Thymus (tissue), 11 donors: ENCODE measurements around the gene LMAN2. TPM values are rescaled to one million over a fixed set of nuclear protein-coding genes. Genes with fewer than 3 reads are reported as not detected.
"Not testable (repeated sequence)": the region's sequence is repeated elsewhere in the genome, so short reads cannot be mapped to it uniquely, and the experiment has no call there.

Source experiments
- DNase-seq, 9 donors: peaks; one replicate each; pipeline ENCODE4 v3.0.0-alpha.2; 2013; ENCODE audit warnings: low spot score in 9 of 9, low read depth in 6 of 9, missing footprints in 1 of 9
- H3K27ac ChIP-seq, 2 donors: one replicate each; pipeline ENCODE4 v1.5.1; 2013; ENCODE audit warnings: control low read depth in 1 of 2, low read depth in 1 of 2, low read length in 1 of 2, mild to moderate bottlenecking in 1 of 2, moderate library complexity in 1 of 2
- H3K27me3 ChIP-seq, 2 donors: one replicate each; pipeline ENCODE4 v1.5.1; 2013; ENCODE audit warnings: low read length in 1 of 2; ENCODE audit not compliant: control insufficient read depth in 2 of 2, insufficient read depth in 1 of 2
- H3K36me3 ChIP-seq, 2 donors: one replicate each; pipeline ENCODE4 v1.5.1; 2013; ENCODE audit warnings: low read length in 1 of 2, mild to moderate bottlenecking in 1 of 2, moderate library complexity in 1 of 2; ENCODE audit not compliant: control insufficient read depth in 2 of 2, insufficient read depth in 2 of 2
- H3K4me1 ChIP-seq, 2 donors: one replicate each; pipeline ENCODE4 v1.5.1; 2013; ENCODE audit warnings: low read length in 2 of 2; ENCODE audit not compliant: control insufficient read depth in 2 of 2, insufficient read depth in 2 of 2
- H3K4me3 ChIP-seq, 2 donors: one replicate each; pipeline ENCODE4 v1.5.1; 2013; ENCODE audit warnings: low read length in 2 of 2, control low read depth in 1 of 2, mild to moderate bottlenecking in 1 of 2
- H3K9me3 ChIP-seq, 2 donors: one replicate each; pipeline ENCODE4 v1.5.1; 2013; ENCODE audit warnings: low read length in 1 of 2, mild to moderate bottlenecking in 1 of 2; ENCODE audit not compliant: control insufficient read depth in 2 of 2, insufficient read depth in 1 of 2
- WGBS: extraction: QIAGEN DNeasy Blood & Tissue Kit; methylation state at CpG from one replicate; pipeline ENCODE4 v1.1.7; 2013; 5-methylcytosine and 5-hydroxymethylcytosine counted together
- polyA plus RNA-seq: library from polyadenylated mRNA; stranded (reverse); fragments of 200-250 nt; gene quantifications from one replicate; pipeline ENCODE4 v1.2.3, GENCODE V29; 2013
- total RNA-seq: library from RNA; stranded (reverse); fragments of 120-200 nt; gene quantifications from one replicate; pipeline ENCODE4 v1.2.4, GENCODE V29; 2013
- donor health status: healthy.

LMAN2 gene
- total and polyA plus RNA-seq, 2 donors, result 95.3 to 117 TPM

GRCh38 chr5:177347699-177348098 is 3.8 kb downstream of the LMAN2 start:
- peaks cover 13 to 32% of the 10 kb centered on the region in 2 donors for H3K4me1 ChIP-seq
- H3K27me3 ChIP-seq, result no peaks in the 10 kb centered on the region
- whole genome bisulfite sequencing, result 95% methylated on average over 4 of the region's 4 CpGs
- H3K36me3 ChIP-seq, result peaks cover 25 to 33% of the 10 kb centered on the region in 2 donors
- DNase-seq, result no peak
- peaks cover 0 to 3% of the 10 kb centered on the region in 2 donors for H3K9me3 ChIP-seq
- H3K27ac ChIP-seq, result no peak overlapping the region
- no peak overlapping the region for H3K4me3 ChIP-seq

GRCh38 chr5:177346820-177347219 is 4.6 kb downstream of the LMAN2 start:
- H3K27me3 ChIP-seq, result no peaks in the 10 kb centered on the region
- no peak overlapping the region for H3K4me3 ChIP-seq
- peaks cover 10 to 27% of the 10 kb centered on the region in 2 donors for H3K4me1 ChIP-seq
- H3K9me3 ChIP-seq, result no peaks in the 10 kb centered on the region
- 85% methylated on average over 4 of the region's 4 CpGs for WGBS
- no peak for DNase-seq
- H3K36me3 ChIP-seq, result peaks cover 31 to 37% of the 10 kb centered on the region in 2 donors
- no peak overlapping the region for H3K27ac ChIP-seq

- 97% methylated on average over 6 of the region's 6 CpGs for WGBS
- peaks cover 36 to 39% of the 10 kb centered on the region in 2 donors for H3K36me3 ChIP-seq
Measured at GRCh38 chr5:177344891-177345290, 6.6 kb downstream of the LMAN2 start.

GRCh38 chr5:177343777-177344176 is 7.7 kb downstream of the LMAN2 start:
- 99% methylated on average over 6 of the region's 6 CpGs for WGBS
- DNase-seq, result no peak

More at GRCh38 chr5:177344891-177345290, 6.6 kb downstream of the LMAN2 start:
- no peak for DNase-seq
- H3K4me1 ChIP-seq, result peaks cover 1 to 11% of the 10 kb centered on the region in 2 donors
- H3K9me3 ChIP-seq, result no peaks in the 10 kb centered on the region
- H3K27ac ChIP-seq, result no peak overlapping the region
- H3K4me3 ChIP-seq, result no peak overlapping the region
- no peaks in the 10 kb centered on the region for H3K27me3 ChIP-seq

GRCh38 chr5:177343000-177343399 is 8.5 kb downstream of the LMAN2 start:
- peaks cover 41 to 49% of the 10 kb centered on the region in 2 donors for H3K36me3 ChIP-seq
- H3K4me3 ChIP-seq, H3K9me3 ChIP-seq, H3K4me1 ChIP-seq, DNase-seq, H3K27ac ChIP-seq, H3K27me3 ChIP-seq: not testable (repeated sequence)
- WGBS, result 98% methylated on average over 14 of the region's 14 CpGs

More at GRCh38 chr5:177343777-177344176, 7.7 kb downstream of the LMAN2 start:
- Histone ChIP-seq H3K27ac (no peak overlapping the region), H3K4me1 (peaks cover 0 to 6% of the 10 kb centered on the region in 2 donors), H3K27me3 (no peaks in the 10 kb centered on the region), H3K36me3 (peaks cover 33 to 42% of the 10 kb centered on the region in 2 donors), H3K9me3 (peaks cover 0 to 1% of the 10 kb centered on the region in 2 donors), H3K4me3 (no peak overlapping the region)

- Histone ChIP-seq H3K4me1 (no peaks in the 10 kb centered on the region), H3K36me3 (peaks cover 65 to 71% of the 10 kb centered on the region in 2 donors)
- no peak for DNase-seq
Measured at GRCh38 chr5:177339107-177339638, 12.3 kb downstream of the LMAN2 start.

GRCh38 chr5:177338251-177339106 is 13.0 kb downstream of the LMAN2 start:
- Histone ChIP-seq H3K27ac (no peak overlapping the region), H3K36me3 (peaks cover 72 to 73% of the 10 kb centered on the region in 2 donors), H3K27me3 (no peaks in the 10 kb centered on the region), H3K9me3 (peaks cover 1 to 4% of the 10 kb centered on the region in 2 donors), H3K4me3 (no peak overlapping the region), H3K4me1 (no peaks in the 10 kb centered on the region)
- 93% methylated on average over 22 of the region's 22 CpGs for WGBS
- DNase-seq, result no peak

More at GRCh38 chr5:177339107-177339638, 12.3 kb downstream of the LMAN2 start:
- Histone ChIP-seq H3K4me3 (no peak overlapping the region), H3K27me3 (no peaks in the 10 kb centered on the region), H3K9me3 (peaks cover 1 to 4% of the 10 kb centered on the region in 2 donors), H3K27ac (no peak overlapping the region)
- 91% methylated on average over 11 of the region's 11 CpGs for WGBS

GRCh38 chr5:177336603-177337494 is 14.6 kb downstream of the LMAN2 start:
- Histone ChIP-seq H3K9me3 (peaks cover 1 to 4% of the 10 kb centered on the region in 2 donors), H3K4me1 (peaks cover 0 to 6% of the 10 kb centered on the region in 2 donors), H3K36me3 (peaks cover 77 to 81% of the 10 kb centered on the region in 2 donors), H3K27ac (no peak overlapping the region), H3K4me3 (no peak overlapping the region), H3K27me3 (no peaks in the 10 kb centered on the region)
- no peak for DNase-seq
- 98% methylated on average over 36 of the region's 36 CpGs for WGBS
